MM.1S (cell line): Measurements from ENCODE around the gene SBF1.

Experiments used
- DNase-seq: peaks from one replicate; pipeline ENCODE4 v3.0.0-alpha.2; 2015
- H2AFZ ChIP-seq: fragments of 300-600 bp; sonication (generic); 2 replicates; pipeline ENCODE4 v1.6.0; 2016; ENCODE audit warnings: antibody characterized with exemption, low read length
- H3F3A ChIP-seq: fragments of 300-600 bp; sonication (generic); 2 replicates; pipeline ENCODE4 v1.6.1; 2016; ENCODE audit warnings: mild to moderate bottlenecking, antibody characterized with exemption, low read length, moderate library complexity, mixed read lengths; ENCODE audit not compliant: insufficient read depth
- H3K27ac ChIP-seq: fragments of 300-600 bp; sonication (generic); 2 replicates; pipeline ENCODE4 v1.5.1; 2016; ENCODE audit warnings: mild to moderate bottlenecking, low read length
- H3K27me3 ChIP-seq: fragments of 300-600 bp; sonication (generic); replicated peaks from 2 replicates; pipeline ENCODE4 v1.6.0; 2016; ENCODE audit warnings: low read length; ENCODE audit not compliant: insufficient read depth
- H3K36me3 ChIP-seq: fragments of 300-600 bp; sonication (generic); replicated peaks from 2 replicates; pipeline ENCODE4 v1.6.1; 2016; ENCODE audit warnings: mild to moderate bottlenecking, low read length, mixed read lengths; ENCODE audit not compliant: insufficient read depth
- H3K4me1 ChIP-seq: fragments of 300-600 bp; sonication (generic); 2 replicates; pipeline ENCODE4 v1.6.1; 2016; ENCODE audit warnings: low read length, mixed read lengths
- H3K4me2 ChIP-seq: fragments of 300-600 bp; sonication (generic); 2 replicates; pipeline ENCODE4 v1.6.0; 2016; ENCODE audit warnings: low read depth, low read length
- H3K4me3 ChIP-seq: fragments of 300-600 bp; sonication (generic); 2 replicates; pipeline ENCODE4 v1.5.1; 2016; ENCODE audit warnings: low read length, mixed read lengths
- H3K79me2 ChIP-seq: fragments of 300-600 bp; sonication (generic); 2 replicates; pipeline ENCODE4 v1.6.1; 2016; ENCODE audit warnings: mixed run types, low read length, mixed read lengths
- H3K9ac ChIP-seq: fragments of 300-600 bp; sonication (generic); 2 replicates; pipeline ENCODE4 v1.6.1; 2016; ENCODE audit warnings: low read length, mixed read lengths
- H3K9me2 ChIP-seq: fragments of 300-600 bp; sonication (generic); replicated peaks from 2 replicates; pipeline ENCODE4 v1.6.1; 2016; ENCODE audit warnings: mild to moderate bottlenecking, low read length, mixed read lengths; ENCODE audit not compliant: insufficient read depth
- H3K9me3 ChIP-seq: fragments of 300-600 bp; sonication (generic); replicated peaks from 2 replicates; pipeline ENCODE4 v1.6.1; 2016; ENCODE audit warnings: mild to moderate bottlenecking, low read length, mixed read lengths; ENCODE audit not compliant: insufficient read depth
- H4K20me1 ChIP-seq: fragments of 300-600 bp; sonication (generic); 2 replicates; pipeline ENCODE4 v1.6.1; 2016; ENCODE audit warnings: mild to moderate bottlenecking, low read length, moderate library complexity, mixed read lengths; ENCODE audit not compliant: insufficient read depth
- EZH2 ChIP-seq: fragments of 300-600 bp; sonication (generic); optimal IDR thresholded peaks from 2 replicates; pipeline ENCODE3; 2017; ENCODE audit warnings: low read depth, mild to moderate bottlenecking, antibody characterized with exemption, low read length, mixed read lengths
- EZH2phosphoT487 ChIP-seq: fragments of 300-600 bp; sonication (generic); IDR thresholded peaks from 2 replicates; pipeline ENCODE4 v1.6.1; 2018; ENCODE audit warnings: antibody characterized with exemption, low read length
- TF ChIP-seq, protein P1 (sequence below): fragments of 300-600 bp; sonication (generic); IDR thresholded peaks from 2 replicates; pipeline ENCODE4 v1.5.1; 2016; ENCODE audit warnings: antibody characterized with exemption, low read length, mixed read lengths

SBF1 gene

DNA sequence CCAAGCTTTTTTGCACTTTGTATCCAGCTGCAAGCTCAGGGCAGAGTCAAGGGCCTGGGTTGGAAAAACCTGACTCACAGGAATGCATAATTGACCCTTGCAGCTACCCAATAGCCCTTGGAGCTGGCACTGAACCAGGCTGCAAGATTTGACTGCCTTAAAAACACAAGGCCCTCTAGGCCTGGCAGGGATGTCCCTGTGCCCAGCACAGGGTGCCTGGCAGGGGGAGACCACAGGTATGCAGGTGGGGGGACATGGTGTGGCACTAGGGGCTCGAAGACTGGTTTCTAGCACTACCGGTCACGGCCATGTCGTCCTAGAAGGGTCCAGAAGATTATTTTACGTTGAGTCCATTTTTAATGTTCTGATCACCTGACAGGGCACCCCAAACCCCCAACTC lies 30.2 kb downstream of the SBF1 start:
- Histone ChIP-seq H2AFZ (no peak overlapping the region), H3K4me2 (no peak overlapping the region), H3K4me3 (no peak overlapping the region), H3K36me3 (no peaks in the 10 kb centered on the region), H3K9me3 (no peaks in the 10 kb centered on the region), H3F3A (peaks cover 4% of the 10 kb centered on the region; the same call in 1 of the 2 replicates), H3K4me1 (no peaks in the 10 kb centered on the region), H3K79me2 (no peaks in the 10 kb centered on the region), H3K27ac (no peak overlapping the region), H3K9ac (no peak overlapping the region), H3K9me2 (no peaks in the 10 kb centered on the region), H3K27me3 (no peaks in the 10 kb centered on the region), H4K20me1 (no peaks in the 10 kb centered on the region)
- DNase-seq, result no peak
- TF ChIP-seq, protein P1, sequence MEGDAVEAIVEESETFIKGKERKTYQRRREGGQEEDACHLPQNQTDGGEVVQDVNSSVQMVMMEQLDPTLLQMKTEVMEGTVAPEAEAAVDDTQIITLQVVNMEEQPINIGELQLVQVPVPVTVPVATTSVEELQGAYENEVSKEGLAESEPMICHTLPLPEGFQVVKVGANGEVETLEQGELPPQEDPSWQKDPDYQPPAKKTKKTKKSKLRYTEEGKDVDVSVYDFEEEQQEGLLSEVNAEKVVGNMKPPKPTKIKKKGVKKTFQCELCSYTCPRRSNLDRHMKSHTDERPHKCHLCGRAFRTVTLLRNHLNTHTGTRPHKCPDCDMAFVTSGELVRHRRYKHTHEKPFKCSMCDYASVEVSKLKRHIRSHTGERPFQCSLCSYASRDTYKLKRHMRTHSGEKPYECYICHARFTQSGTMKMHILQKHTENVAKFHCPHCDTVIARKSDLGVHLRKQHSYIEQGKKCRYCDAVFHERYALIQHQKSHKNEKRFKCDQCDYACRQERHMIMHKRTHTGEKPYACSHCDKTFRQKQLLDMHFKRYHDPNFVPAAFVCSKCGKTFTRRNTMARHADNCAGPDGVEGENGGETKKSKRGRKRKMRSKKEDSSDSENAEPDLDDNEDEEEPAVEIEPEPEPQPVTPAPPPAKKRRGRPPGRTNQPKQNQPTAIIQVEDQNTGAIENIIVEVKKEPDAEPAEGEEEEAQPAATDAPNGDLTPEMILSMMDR, result no peak
- no peak for TF ChIP-seq EZH2
- no peak for TF ChIP-seq EZH2phosphoT487

DNA sequence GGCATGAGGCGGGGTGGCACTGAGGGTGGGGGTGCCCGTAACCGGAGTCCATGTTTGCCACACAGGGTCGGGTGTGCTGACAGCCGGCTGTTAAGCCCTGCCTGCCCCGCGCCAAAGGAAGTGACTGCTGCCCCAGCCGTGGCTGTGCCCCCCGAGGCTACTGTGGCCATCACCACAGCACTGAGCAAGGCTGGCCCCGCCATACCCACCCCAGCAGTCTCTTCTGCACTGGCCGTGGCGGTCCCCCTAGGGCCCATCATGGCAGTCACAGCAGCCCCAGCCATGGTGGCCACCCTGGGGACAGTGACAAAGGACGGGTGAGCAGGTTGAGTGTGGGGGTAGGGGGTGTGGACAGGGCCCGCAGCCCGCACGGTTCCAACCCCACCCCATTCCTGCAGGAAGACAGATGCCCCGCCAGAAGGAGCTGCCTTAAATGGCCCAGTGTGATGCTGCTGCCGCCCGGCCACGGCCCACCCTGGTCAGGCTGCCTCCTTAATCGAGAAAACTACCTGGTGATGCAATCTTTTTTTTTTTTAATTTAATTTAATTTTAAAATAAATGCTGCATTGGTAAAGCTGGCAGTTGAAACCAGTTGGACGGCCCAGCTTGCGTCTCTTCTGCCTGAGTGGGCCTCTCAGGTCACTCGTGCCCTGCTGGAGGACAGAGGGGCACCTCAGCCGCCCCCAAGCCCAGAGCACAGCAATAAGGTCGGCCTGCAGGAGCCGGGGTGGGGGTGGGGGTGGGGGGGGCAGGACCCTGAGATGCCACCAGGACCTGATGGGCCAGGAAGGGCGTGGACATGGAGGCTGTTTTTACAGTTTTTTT lies 30.8 kb downstream of the SBF1 start:
- Histone ChIP-seq H3K4me2 (no peak overlapping the region), H2AFZ (no peak overlapping the region), H4K20me1 (no peaks in the 10 kb centered on the region), H3F3A (peaks cover 4% of the 10 kb centered on the region; the same call in 1 of the 2 replicates), H3K36me3 (no peaks in the 10 kb centered on the region), H3K79me2 (no peaks in the 10 kb centered on the region), H3K27ac (no peak overlapping the region), H3K9me2 (no peaks in the 10 kb centered on the region), H3K4me3 (no peak overlapping the region), H3K9ac (no peak overlapping the region), H3K9me3 (no peaks in the 10 kb centered on the region), H3K4me1 (no peaks in the 10 kb centered on the region), H3K27me3 (no peaks in the 10 kb centered on the region)
- DNase-seq, result no peak
- TF ChIP-seq EZH2, result no peak
- no peak for TF ChIP-seq EZH2phosphoT487
- TF ChIP-seq, protein P1, result no peak

DNA sequence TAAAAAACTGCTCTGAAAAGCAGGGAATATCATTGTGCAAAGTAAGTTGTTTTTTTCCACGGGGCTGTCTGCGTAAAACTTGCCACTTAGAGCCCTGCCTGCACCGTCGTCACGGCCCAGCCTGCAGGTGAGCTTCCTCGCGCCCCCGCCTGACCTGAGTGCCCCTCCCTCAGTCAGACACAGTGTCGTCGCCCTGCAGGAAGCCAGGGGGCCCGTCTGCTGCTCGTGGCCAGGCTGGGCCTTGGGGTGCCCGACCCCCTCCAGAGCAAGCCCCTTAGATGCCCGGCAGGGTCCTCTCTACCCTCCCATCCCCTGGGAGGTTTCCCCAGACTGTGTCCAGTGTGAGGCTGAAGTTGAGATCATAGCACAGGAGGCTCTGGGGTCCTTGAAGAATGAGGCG lies 31.6 kb downstream of the SBF1 start:
- no peak for DNase-seq
- Histone ChIP-seq H3K4me2 (no peak overlapping the region), H3K79me2 (no peaks in the 10 kb centered on the region), H2AFZ (no peak overlapping the region), H3K9me2 (no peaks in the 10 kb centered on the region), H3K9me3 (no peaks in the 10 kb centered on the region), H4K20me1 (no peaks in the 10 kb centered on the region), H3K27me3 (no peaks in the 10 kb centered on the region), H3F3A (peaks cover 4% of the 10 kb centered on the region; the same call in 1 of the 2 replicates), H3K27ac (no peak overlapping the region), H3K9ac (no peak overlapping the region), H3K4me3 (no peak overlapping the region), H3K36me3 (no peaks in the 10 kb centered on the region), H3K4me1 (no peaks in the 10 kb centered on the region)
- TF ChIP-seq EZH2, result no peak
- no peak for TF ChIP-seq EZH2phosphoT487
- TF ChIP-seq, protein P1, result no peak
